ENCODE measurements around the gene ENOX1. TPM values are rescaled to one million over a fixed set of nuclear protein-coding genes. Genes with fewer than 3 reads are reported as not detected.

Gene ENOX1
- total RNA-seq, 2 experiments from 2014 or later: 0.07 to 0.19 TPM

DNA sequence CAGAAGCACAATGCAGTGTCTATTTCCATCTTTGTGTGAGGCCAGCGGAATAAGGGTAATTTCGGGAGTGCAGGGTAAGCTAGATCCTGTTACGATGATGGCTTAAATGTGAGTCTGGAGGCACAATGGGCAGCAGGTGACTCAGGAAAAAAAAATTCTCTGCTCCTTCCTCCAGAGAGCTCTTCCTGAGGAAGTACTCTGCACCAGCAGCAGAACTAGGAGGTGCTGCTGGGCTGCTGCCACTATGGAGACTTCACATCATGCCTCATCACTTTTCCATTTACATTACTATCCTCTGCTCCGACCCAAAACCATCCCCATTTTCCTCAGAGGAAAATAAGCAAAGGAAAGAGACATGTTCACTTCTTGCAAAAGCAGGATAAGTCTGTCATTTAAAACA lies 481.4 kb downstream of the ENOX1 start:
- H3K36me3 Mint-ChIP-seq (ENCODE audit: low read depth): no peaks in the 10 kb centered on the region
- CTCF ChIA-PET: no interaction called here
- DNase-seq: no peak
- H3K27me3 Mint-ChIP-seq: peaks cover 9% of the 10 kb centered on the region
- POLR2A ChIA-PET: no interaction called here
- H3K27ac Mint-ChIP-seq: no peak overlapping the region
- H3K9me3 Mint-ChIP-seq: no peaks in the 10 kb centered on the region
- H3K4me1 Mint-ChIP-seq: no peaks in the 10 kb centered on the region
- H3K4me3 Mint-ChIP-seq: no peak overlapping the region

DNA sequence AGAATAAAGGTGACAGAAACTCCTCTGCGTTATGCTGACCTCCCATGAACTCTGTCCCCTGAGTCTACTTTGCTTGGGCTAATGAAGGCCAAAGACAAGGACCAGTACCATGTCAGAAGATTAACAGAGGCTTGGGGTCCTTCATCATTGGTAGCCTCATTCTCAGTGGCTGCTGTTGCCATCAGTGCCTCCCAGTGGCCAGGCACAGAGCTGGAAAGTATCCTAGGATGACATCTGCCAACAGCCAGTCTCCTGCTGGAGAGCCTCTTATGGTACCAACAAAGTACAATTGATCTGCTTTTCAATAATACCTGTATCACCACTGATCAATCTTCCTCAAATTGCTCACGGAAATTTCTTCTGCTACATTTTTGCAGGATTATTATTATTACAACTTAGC lies 481.8 kb downstream of the ENOX1 start:
- POLR2A ChIA-PET: no interaction called here
- no peak for DNase-seq
- H3K4me3 Mint-ChIP-seq: no peak overlapping the region
- no peaks in the 10 kb centered on the region for H3K9me3 Mint-ChIP-seq
- H3K27me3 Mint-ChIP-seq: peaks cover 13% of the 10 kb centered on the region
- CTCF ChIA-PET: no interaction called here
- H3K27ac Mint-ChIP-seq: no peak overlapping the region
- no peaks in the 10 kb centered on the region for H3K4me1 Mint-ChIP-seq
- H3K36me3 Mint-ChIP-seq (ENCODE audit: low read depth): no peaks in the 10 kb centered on the region

DNA sequence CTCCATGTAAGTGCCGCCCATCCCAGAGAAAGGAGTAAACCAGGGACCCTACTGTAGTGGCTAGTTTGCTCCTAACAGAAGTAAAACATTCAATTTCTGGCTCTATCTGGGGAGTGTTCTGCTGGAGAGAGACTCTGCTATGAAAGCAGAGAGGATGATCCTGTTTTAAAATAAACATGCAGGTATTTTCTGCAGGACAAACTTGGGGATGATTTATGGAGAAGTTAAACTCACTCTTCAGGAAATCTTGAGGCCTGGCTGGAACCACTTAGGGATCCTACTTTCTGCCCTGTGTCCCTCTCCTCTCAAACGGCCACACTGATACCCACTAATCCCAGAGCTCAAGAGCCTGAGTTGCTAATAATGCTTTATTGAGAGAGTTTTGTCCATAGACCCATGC lies 482.3 kb downstream of the ENOX1 start:
- no peaks in the 10 kb centered on the region for H3K9me3 Mint-ChIP-seq
- no peak for DNase-seq
- POLR2A ChIA-PET: no interaction called here
- CTCF ChIA-PET: no interaction called here
- H3K27me3 Mint-ChIP-seq: peaks cover 15% of the 10 kb centered on the region
- H3K4me3 Mint-ChIP-seq: no peak overlapping the region
- no peak overlapping the region for H3K27ac Mint-ChIP-seq
- no peaks in the 10 kb centered on the region for H3K36me3 Mint-ChIP-seq (ENCODE audit: low read depth)
- H3K4me1 Mint-ChIP-seq: no peaks in the 10 kb centered on the region

GRCh38 chr13:43303033-43303729 lies 483.6 kb downstream of the ENOX1 start:
- no peaks in the 10 kb centered on the region for H3K4me1 Mint-ChIP-seq
- ChIA-PET POLR2A (no interaction called here), CTCF (interaction anchor here (0.6 kb wide), 1 partner anchor 393 kb away, joined by 5 read pairs; no protein-coding TSS in a partner anchor)
- no peaks in the 10 kb centered on the region for H3K36me3 Mint-ChIP-seq (ENCODE audit: low read depth)
- H3K27ac Mint-ChIP-seq: no peak overlapping the region
- H3K27me3 Mint-ChIP-seq: peaks cover 23% of the 10 kb centered on the region
- no peaks in the 10 kb centered on the region for H3K9me3 Mint-ChIP-seq
- H3K4me3 Mint-ChIP-seq: no peak overlapping the region
- DNase-seq: peak; percentile 12

GRCh38 chr13:43301346-43301969 lies 485.3 kb downstream of the ENOX1 start:
- ChIA-PET CTCF (no interaction called here), POLR2A (no interaction called here)
- Mint-ChIP-seq H3K9me3 (no peaks in the 10 kb centered on the region), H3K27me3 (peaks cover 27% of the 10 kb centered on the region), H3K36me3 (ENCODE audit: low read depth) (no peaks in the 10 kb centered on the region), H3K27ac (no peak overlapping the region), H3K4me3 (no peak overlapping the region), H3K4me1 (no peaks in the 10 kb centered on the region)
- DNase-seq: no peak

DNA sequence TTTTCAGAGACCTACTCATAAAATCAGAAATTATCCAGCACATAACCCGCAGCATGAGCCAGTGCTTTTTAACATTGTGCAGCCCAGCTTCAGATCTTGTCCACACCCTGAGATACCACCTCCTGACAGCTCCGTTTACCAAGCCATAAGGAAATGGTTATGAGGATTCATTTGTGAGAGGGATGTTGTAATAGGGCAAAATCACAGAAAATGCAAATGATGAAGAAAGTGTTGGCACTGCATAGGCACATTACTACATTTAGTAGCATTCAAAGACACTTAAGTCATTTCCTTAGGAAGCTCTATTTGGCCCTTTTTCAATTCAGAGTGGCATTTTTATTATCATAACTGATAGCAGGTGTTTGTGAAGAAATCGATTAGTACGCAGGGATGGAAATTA lies 485.9 kb downstream of the ENOX1 start:
- H3K9me3 Mint-ChIP-seq: no peaks in the 10 kb centered on the region
- no peak for DNase-seq
- ChIA-PET POLR2A (no interaction called here), CTCF (no interaction called here)
- H3K27ac Mint-ChIP-seq: no peak overlapping the region
- H3K4me1 Mint-ChIP-seq: no peaks in the 10 kb centered on the region
- no peaks in the 10 kb centered on the region for H3K36me3 Mint-ChIP-seq (ENCODE audit: low read depth)
- H3K4me3 Mint-ChIP-seq: no peak overlapping the region
- H3K27me3 Mint-ChIP-seq: peaks cover 27% of the 10 kb centered on the region

DNA sequence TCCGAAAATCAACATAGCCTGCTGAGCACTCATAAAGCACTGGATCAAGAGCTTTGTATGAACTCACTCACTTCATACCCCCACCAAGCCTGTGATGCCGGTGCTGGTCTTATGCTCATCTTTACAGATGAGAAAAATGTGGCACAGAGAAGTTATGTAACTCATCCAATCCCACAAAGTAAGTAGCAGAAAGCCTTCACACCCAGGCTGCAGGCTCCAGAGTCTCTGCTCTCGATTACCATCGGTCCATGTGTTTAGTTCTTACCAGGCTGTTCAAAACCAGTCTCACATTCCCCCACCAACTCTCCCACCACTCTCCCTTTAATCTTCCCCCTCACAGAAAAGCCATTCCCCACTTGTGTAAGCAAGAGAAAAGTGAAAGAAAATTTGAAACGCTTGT lies 487.4 kb downstream of the ENOX1 start:
- Mint-ChIP-seq H3K27ac (no peak overlapping the region), H3K27me3 (peaks cover 27% of the 10 kb centered on the region), H3K36me3 (ENCODE audit: low read depth) (no peaks in the 10 kb centered on the region), H3K9me3 (no peaks in the 10 kb centered on the region), H3K4me3 (no peak overlapping the region), H3K4me1 (no peaks in the 10 kb centered on the region)
- DNase-seq: no peak
- POLR2A ChIA-PET: no interaction called here
- CTCF ChIA-PET: no interaction called here

DNA sequence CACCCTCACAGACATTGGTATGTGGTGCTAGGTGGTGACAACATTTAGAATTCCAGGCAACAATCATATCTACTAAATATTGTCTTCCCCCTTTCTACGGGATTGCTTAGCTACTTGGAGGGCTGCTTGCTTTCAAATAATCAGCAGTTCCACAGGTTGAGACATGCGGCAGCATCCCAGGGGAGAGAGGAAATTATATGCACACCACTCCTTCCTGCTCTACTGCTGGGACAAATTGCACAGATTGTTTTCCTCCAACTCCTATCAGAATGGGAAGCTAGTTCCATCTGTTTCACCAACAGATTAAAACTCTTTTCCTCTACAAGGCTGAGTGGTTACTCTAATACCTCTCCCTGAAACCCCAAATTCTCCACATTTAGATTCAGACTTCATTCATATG lies 488.0 kb downstream of the ENOX1 start:
- no peak for DNase-seq
- no peaks in the 10 kb centered on the region for H3K4me1 Mint-ChIP-seq
- H3K4me3 Mint-ChIP-seq: no peak overlapping the region
- no peak overlapping the region for H3K27ac Mint-ChIP-seq
- H3K36me3 Mint-ChIP-seq (ENCODE audit: low read depth): no peaks in the 10 kb centered on the region
- no peaks in the 10 kb centered on the region for H3K9me3 Mint-ChIP-seq
- ChIA-PET CTCF (no interaction called here), POLR2A (no interaction called here)
- H3K27me3 Mint-ChIP-seq: peaks cover 27% of the 10 kb centered on the region

DNA sequence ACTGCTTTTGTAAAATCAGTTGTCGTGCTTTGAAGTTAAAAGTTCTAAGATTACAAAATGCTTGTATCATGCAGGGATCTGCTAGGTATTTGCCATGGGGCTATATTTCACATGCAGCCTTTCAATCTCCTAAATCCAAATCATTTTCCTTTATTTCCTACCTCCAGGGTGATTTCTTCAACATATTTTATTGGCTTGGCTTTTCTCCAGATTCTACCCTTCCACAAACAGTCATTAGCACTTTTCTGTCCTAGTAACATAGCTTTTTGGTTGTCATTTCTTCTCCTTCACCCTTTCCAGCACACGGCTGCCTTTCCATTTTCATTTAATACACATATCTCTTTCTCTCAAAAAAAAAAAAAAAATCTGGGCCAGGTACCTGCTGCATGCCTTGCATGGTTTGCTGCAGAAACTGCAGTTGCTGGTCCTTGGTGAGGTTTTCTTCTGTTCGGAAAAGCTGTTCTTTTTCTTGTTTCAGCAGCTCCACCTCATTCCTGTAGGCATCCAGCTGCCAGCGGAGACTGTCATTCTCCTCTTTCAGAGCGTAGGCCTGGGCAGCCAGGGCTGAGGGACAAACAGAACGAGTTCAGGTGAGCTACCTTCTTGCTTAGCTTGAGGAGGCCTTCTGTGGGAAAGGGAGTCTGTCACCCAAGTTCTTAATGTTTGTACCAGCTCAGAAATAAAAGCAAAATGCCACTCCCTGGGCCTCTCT lies 488.6 kb downstream of the ENOX1 start:
- no peaks in the 10 kb centered on the region for H3K36me3 Mint-ChIP-seq (ENCODE audit: low read depth)
- H3K4me1 Mint-ChIP-seq: no peaks in the 10 kb centered on the region

DNA sequence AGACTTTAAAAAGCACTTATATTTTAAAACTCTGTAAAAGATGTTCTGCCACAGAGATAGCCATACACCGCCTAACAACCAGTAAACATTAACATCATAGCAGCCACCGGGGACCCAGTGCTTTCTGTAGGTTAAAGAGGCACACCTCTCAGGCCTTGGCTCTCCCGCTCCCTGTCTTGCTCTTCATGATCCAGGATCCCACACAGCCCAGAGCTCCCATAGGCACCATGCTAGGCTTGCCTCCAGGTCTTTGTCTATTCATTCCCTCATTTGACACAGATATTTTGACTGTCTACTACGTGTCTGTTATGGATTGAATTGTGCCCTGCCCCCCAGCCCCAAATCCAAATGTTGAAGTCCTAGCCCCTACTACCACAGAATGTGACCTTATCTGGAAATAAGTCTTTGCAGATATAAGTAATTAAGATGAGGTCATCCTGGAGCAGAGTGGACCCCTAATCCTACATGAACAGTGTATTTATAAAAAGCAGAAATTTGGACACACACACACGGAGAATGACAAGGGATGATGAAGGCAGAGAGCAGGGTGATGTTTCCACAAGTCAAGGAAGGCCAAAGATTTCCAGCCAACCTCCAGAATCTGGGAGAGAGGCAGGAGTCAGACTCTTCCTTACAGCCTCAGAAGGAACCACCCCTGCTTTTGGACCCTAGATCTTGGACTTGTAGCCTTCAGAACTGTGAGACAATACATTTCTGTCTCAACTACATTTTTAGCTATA lies 490.8 kb downstream of the ENOX1 start:
- DNase-seq: no peak
- no peak overlapping the region for H3K4me3 Mint-ChIP-seq
- H3K9me3 Mint-ChIP-seq: no peaks in the 10 kb centered on the region
- POLR2A ChIA-PET: no interaction called here
- H3K27me3 Mint-ChIP-seq: peaks cover 24% of the 10 kb centered on the region
- no peaks in the 10 kb centered on the region for H3K4me1 Mint-ChIP-seq
- H3K36me3 Mint-ChIP-seq (ENCODE audit: low read depth): no peaks in the 10 kb centered on the region
- H3K27ac Mint-ChIP-seq: no peak overlapping the region
- CTCF ChIA-PET: no interaction called here

More for the DNA sequence above, 488.6 kb downstream of the ENOX1 start:
- Mint-ChIP-seq H3K27ac (no peak overlapping the region), H3K27me3 (peaks cover 27% of the 10 kb centered on the region), H3K9me3 (no peaks in the 10 kb centered on the region), H3K4me3 (no peak overlapping the region)
- CTCF ChIA-PET: no interaction called here
- POLR2A ChIA-PET: interaction anchor here (0.7 kb wide), 1 partner anchor 51 kb away, joined by 4 read pairs; no protein-coding TSS in a partner anchor
- no peak for DNase-seq

DNA sequence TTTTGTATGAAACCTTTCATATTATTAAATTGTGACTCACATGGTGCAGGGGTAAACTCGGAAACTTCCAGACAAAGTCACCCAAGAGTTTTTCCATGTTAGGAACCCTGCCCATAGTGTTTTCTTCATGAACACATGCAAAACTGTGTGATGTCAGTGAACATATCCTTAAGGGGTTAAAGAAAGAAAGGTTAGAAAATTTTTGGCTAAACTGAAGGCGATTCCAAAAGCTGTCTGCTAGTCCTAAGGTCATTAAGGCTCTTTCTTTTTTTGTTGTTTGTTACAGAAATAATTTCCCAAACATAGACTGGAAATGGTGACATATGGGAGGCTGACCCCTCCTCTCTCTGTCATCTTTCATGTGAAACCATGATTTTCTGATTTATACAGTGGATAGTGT lies 491.5 kb downstream of the ENOX1 start:
- Mint-ChIP-seq H3K27ac (no peak overlapping the region), H3K9me3 (no peaks in the 10 kb centered on the region), H3K4me1 (no peaks in the 10 kb centered on the region), H3K27me3 (peaks cover 22% of the 10 kb centered on the region), H3K36me3 (ENCODE audit: low read depth) (no peaks in the 10 kb centered on the region), H3K4me3 (no peak overlapping the region)
- POLR2A ChIA-PET: interaction anchor here (0.6 kb wide), 1 partner anchor 1766 kb away, joined by 5 read pairs; no protein-coding TSS in a partner anchor
- DNase-seq: no peak
- CTCF ChIA-PET: no interaction called here

GRCh38 chr13:43294412-43294811 lies 492.4 kb downstream of the ENOX1 start:
- POLR2A ChIA-PET: interaction anchor here (0.6 kb wide), 1 partner anchor 1767 kb away, joined by 5 read pairs; no protein-coding TSS in a partner anchor
- DNase-seq: no peak

GRCh38 chr13:43293986-43294385 lies 492.8 kb downstream of the ENOX1 start:
- Mint-ChIP-seq H3K27ac (no peak overlapping the region), H3K4me3 (no peak overlapping the region), H3K9me3 (no peaks in the 10 kb centered on the region), H3K27me3 (peaks cover 16% of the 10 kb centered on the region), H3K4me1 (no peaks in the 10 kb centered on the region), H3K36me3 (ENCODE audit: low read depth) (no peaks in the 10 kb centered on the region)
- no peak for DNase-seq
- POLR2A ChIA-PET: no interaction called here
- CTCF ChIA-PET: interaction anchor here (0.5 to 1.0 kb wide), 2 partner anchors 28 to 53 kb away, joined by 3 read pairs; no protein-coding TSS in a partner anchor

More at GRCh38 chr13:43294412-43294811, 492.4 kb downstream of the ENOX1 start:
- H3K4me1 Mint-ChIP-seq: no peaks in the 10 kb centered on the region
- H3K4me3 Mint-ChIP-seq: no peak overlapping the region
- CTCF ChIA-PET: no interaction called here
- H3K9me3 Mint-ChIP-seq: no peaks in the 10 kb centered on the region
- no peaks in the 10 kb centered on the region for H3K36me3 Mint-ChIP-seq (ENCODE audit: low read depth)
- H3K27ac Mint-ChIP-seq: no peak overlapping the region
- peaks cover 20% of the 10 kb centered on the region for H3K27me3 Mint-ChIP-seq
